NCI-H1092 treated with DMSO at 0.1 percent for 48 hours (cell line): Measurements from ENCODE around the gene ABCC10.
"Not testable (repeated sequence)": the region's sequence is repeated elsewhere in the genome, so short reads cannot be mapped to it uniquely, and the experiment has no call there.

ENCODE experiments used
- DNase-seq: peaks from one replicate; lab custom pipeline; 2025; lab: John Stamatoyannopoulos, UW

ABCC10 gene

DNA sequence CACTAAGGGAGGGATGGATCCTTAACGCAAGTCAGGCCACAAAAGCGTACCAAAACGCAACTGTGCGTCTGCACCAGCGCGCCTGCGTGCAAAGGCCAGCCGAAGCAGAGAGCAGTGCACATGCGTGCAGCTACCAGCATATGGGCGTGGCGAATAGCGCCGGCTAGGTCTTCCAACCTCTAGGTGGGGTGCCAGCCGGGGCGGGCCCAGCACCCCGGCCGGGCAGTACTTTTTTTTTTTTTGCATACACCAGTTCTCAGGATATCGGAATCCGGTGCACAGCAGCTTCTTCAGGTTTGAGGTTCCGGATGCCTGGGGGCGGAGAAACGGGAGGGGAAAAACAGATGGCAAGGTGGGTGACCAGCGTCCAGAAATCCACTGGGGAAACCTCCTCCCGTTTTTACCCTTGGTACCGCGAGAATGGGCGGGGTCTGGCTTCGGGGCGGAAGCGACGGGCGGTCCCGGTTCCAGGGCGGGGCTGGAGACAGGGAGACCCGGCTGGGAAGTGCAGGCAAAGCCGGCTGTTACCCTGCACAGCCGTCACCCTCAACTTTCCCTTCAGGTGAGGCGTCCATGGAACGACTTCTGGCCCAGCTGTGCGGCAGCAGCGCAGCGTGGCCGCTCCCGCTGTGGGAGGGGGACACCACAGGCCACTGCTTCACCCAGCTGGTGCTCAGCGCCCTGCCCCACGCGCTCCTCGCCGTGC is at the start of gene ABCC10:
ABCC10 (plus strand) TSS at position 136 of the 706 bp plus-strand sequence; CDS start at position 574, 438 bp downstream.
- DNase-seq = peak; percentile 99

- no peak for DNase-seq
Measured at GRCh38 chr6:43377710-43378229, 49.6 kb upstream of the ABCC10 start.

DNA sequence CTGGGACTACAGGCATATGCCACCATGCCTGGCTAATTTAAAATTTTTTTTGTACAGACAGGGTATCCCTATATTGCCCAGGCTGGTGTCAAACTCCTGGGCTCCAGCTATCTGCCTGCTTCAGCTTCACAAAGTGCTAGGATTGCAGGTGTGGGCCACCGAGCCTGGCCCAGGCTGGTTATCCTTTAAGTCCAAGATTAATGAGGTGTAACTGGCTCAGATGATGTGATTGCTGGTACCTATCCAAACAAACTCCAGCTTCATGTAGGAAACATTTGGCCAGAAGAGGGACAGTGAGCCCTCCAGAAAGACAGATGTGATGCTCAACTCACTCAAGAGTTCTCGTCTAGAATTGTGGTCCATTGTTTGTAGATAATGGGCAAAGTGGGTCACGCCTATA is 48.7 kb upstream of the ABCC10 start:
- no peak for DNase-seq

GRCh38 chr6:43380858-43381257 is 46.5 kb upstream of the ABCC10 start:
- not testable (repeated sequence) for DNase-seq

DNA sequence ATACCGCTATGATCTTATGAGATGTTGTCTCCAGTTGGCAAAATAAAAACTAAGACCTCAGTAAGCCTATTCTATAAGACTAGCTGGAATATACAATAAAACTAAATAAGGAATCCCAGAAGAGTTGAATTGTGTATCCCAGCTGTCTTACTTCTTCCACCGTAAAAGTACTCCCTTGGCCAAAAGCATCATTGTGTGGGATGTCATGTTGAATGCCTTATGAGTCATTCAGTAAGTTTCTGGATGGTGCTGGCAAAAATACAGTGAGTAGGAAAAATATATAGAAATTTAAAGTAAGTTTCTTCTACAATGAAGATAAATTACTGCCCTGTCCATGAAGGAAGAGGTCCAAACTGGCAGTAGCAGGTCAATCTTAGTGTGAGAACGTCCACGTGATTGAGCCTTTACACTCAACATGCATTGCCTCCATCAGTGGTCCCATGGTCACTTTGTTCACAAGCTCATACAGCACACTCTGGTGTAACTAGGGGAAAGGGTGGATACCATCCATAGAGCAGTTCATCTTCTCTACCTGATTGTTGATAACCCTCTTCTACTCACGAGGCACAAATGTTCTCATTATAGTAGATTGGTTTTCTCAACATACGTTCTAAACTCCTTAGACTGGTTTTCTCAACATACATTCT is 44.2 kb upstream of the ABCC10 start:
- no peak for DNase-seq

- no peak for DNase-seq
Measured at GRCh38 chr6:43386492-43386891, 40.8 kb upstream of the ABCC10 start.

DNA sequence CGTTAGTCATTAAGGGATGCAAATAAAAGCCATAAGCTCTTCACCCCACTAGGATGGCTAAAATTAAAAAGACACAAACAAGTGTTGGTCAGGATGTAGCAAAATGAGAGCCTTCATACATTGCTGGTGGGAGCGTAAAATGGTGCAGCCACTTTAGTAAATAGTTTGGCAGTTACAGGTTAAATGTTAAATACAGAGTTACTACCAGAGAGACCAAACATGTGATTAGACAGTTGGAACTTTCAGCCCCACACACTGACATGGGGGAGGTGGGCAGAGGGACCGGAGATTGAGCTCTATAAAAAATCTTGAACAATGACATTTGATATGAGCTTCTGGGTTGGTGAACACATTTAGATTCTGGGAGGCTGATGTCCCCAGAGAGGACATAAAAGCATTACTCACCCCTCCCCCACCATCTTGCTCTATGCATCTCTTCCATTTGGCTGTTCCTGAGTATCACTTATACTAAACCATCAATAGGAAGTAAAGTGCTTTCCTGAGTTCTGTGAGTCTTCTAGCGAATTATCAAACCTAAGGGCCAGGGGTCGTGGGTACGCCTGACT is 37.5 kb upstream of the ABCC10 start:
- DNase-seq = no peak

DNA sequence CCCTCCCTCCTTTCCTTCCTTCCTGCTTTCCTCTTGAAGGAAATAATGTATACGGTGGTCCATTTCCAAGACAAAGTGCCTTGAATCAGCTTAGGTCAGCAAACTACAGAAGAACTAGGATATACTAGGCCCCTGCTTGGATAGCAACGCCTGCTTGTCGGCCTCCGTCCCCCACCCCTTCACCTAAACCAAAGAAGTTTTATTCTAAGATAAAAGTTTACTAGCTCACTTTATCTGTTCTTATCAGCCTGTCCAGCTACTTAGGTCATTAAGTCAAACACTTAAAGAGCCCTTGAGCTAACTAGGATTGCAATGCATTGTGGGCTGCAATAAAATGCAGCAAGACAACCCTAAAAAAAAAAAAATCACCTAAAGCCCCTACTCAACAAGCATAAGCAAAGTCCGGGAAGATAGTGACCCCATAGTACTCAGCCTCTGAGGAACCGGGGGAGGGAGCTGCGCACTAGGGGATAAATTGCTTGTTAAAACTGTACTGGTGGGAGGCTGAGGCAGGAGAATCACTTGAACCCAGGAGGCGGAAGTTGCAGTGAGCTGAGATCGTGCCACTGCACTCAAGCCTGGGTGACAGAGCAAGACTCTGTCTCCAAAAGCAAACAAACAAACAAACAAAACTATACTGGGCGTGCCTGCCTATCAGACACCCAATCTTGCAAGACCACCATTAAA is 36.4 kb upstream of the ABCC10 start:
- not testable (repeated sequence) for DNase-seq

DNA sequence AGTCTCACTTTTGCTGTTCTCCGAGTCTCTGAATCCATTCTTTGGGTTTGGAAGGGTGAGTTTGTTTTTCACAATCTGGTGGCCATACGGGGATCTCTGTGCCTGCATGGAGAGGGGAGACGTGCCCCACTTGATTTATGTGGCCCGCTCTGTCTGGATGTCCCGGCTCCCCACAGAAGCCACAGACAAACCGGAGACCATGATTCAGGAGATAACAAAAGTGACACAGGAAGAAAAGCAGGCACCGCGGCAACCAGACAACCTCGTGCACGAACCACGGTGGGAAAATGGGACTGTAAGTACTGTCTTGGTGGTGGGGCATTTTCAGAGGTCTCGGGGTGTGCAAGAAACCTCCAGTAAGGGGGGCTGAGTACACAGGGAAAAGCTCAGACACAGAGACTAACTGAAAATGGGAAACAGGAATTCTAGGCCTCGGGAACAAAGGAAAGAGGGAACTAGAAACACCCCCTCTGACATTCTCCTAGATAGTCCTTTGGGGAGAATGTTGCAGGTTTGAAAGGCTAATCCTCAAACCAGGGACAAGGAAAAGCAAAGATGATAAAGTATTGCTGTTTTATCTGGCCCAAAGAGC is 35.8 kb upstream of the ABCC10 start:
- no peak for DNase-seq

DNA sequence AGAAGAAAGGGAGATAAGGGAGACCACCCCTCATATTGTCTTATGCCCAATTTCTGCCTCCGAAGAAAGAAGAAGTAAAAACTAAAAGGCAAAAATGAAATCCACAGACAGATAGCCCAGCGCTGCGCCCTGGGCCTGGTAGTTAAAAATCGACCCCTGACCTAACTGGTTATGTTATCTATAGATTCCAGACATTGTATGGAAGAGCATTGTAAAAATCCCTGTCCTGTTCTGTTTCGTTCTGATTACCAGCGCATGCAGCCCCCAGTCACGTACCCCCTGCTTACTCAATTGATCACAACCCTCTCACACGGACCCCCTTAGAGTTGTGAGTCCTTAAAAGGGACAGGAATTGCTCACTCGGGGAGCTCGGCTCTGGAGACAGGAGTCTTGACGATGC is 34.2 kb upstream of the ABCC10 start:
- DNase-seq = not testable (repeated sequence)

DNA sequence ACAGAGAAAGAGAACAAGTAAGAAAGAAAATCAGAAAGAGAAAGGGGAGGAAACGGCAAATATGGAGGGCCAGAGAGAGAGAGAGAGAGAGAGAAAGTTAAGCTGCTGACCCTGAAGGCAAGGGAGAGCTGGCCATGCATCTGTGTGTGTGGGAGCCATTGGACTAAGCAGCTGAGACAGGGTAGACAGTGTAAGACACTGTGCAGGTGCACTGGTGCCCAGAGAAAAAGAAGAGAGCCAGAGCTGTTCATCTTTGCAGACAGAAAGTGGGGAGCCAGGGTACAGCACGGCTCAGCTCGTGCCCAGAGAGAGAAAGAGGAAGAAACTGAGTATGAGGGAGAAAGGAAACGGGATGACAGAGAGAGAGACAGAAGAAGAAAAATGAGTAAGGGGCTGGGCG is 33.7 kb upstream of the ABCC10 start:
- DNase-seq = no peak

DNA sequence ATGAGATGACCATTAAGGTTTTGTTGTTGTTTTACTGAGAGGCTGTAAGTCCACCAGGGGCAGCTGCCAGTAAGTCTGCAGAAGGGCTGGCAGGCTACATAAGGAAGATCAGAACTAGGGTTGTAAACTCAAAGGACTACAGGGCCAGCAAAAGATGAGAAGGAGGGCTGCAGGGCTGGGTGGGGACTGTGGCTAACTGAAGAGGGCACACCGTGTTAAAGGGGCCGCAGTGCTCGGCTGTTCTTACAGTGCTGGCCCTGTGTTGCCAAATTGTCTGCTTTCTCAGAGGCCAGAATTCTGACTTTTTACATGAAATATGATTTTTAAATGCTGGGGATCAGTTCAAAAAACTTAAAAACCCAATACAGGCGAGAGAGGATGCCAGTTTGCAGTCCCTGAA is 32.4 kb upstream of the ABCC10 start:
- no peak for DNase-seq

DNA sequence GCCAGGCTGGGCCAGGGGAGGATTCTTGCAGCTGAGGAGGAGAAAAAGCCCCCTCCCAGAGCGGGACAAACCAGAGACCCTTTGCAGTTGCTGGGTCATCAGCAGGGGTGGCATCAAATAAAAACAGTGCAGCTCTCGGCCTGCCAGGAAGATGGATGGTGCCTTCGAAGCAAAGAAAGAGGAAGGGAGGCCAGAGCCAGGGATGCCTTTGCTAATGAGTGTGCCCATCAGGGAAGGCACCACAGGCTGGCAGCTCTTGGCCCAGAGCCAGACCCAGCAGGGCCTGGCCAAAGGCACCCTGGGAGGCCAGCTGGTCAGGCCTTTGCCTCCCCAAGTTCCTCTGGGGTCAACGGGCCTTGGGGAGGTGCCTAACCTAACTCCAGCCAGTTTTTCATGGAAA is 31.6 kb upstream of the ABCC10 start:
- DNase-seq = no peak

GRCh38 chr6:43396408-43397149 is 30.8 kb upstream of the ABCC10 start:
- DNase-seq = no peak

- no peak for DNase-seq
Measured at GRCh38 chr6:43399932-43400487, 27.3 kb upstream of the ABCC10 start.

DNA sequence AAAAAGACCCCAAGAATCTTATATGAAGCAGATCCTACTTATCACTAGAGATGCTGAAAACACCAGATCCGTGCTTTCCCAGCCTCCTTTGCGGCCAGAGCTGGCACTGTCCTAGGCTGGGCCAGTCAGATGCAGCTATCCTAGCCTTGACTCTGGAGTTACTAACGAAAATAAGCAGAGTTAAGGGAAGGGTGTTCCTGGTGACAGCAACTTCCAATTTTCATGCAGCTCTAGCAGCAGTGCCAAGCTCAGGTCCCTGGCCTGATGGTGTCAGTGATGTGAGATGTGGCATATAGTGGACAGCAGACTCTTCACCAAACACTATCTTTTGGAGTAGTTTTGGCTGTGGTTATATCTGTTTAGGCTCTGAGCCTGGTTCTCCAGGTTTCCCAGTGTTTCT is 25.6 kb upstream of the ABCC10 start:
- DNase-seq = no peak

DNA sequence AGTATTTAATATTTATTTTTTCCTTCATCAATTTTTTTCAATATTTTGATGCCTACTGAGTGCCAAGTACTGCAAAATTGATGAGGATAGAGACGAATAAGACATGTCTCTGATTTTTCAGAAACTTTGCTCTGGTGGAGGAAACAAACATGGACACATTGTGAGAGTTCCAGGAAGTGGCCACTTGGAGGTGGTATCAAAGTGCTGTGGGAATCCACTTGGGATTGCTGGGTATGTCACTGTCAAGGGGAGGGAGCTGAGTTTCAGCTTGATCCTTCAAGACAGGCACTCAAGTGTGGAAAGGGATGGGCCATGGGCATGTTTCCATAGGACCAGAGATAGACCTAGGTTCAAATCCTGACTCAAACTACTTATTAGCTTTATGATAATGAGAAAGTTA is 24.5 kb upstream of the ABCC10 start:
- DNase-seq = no peak

GRCh38 chr6:43405354-43405753 is 22.0 kb upstream of the ABCC10 start:
- no peak for DNase-seq

GRCh38 chr6:43407296-43407695 is 20.0 kb upstream of the ABCC10 start:
- no peak for DNase-seq

GRCh38 chr6:43408259-43408658 is 19.1 kb upstream of the ABCC10 start:
- no peak for DNase-seq

- not testable (repeated sequence) for DNase-seq
Measured at GRCh38 chr6:43410776-43411175, 16.6 kb upstream of the ABCC10 start.
